GM18870 (cell line): ENCODE results near the gene NSUN6.

Source experiments
- ATAC-seq: cut with Tn5 transposase; IDR thresholded peaks from one replicate; pipeline ENCODE4 v1.9.1; 2021; ENCODE audit warnings: moderate library complexity; ENCODE audit not compliant: unreplicated experiment

The NSUN6 gene

GRCh38 chr10:18651324-18652007 is at the start of gene NSUN6:
NSUN6 (minus strand) TSS chr10:18651587; CDS start chr10:18651203, 384 bp downstream.
- peak; percentile 88 for ATAC-seq

- no peak for ATAC-seq
Observed at GRCh38 chr10:18699849-18700840, 48.8 kb upstream of the NSUN6 start.

- no peak for ATAC-seq
Observed at GRCh38 chr10:18690541-18690940, 39.2 kb upstream of the NSUN6 start.

- no peak for ATAC-seq
Observed at GRCh38 chr10:18689498-18689897, 38.1 kb upstream of the NSUN6 start.

GRCh38 chr10:18687706-18688105 is 36.3 kb upstream of the NSUN6 start:
- ATAC-seq = no peak

GRCh38 chr10:18687195-18687594 is 35.8 kb upstream of the NSUN6 start:
- ATAC-seq = no peak

GRCh38 chr10:18685555-18685954 is 34.2 kb upstream of the NSUN6 start:
- no peak for ATAC-seq

- ATAC-seq = no peak
Observed at GRCh38 chr10:18684953-18685352, 33.6 kb upstream of the NSUN6 start.

- ATAC-seq = no peak
Observed at GRCh38 chr10:18684416-18684815, 33.0 kb upstream of the NSUN6 start.

GRCh38 chr10:18683427-18683826 is 32.0 kb upstream of the NSUN6 start:
- ATAC-seq = no peak

GRCh38 chr10:18681971-18682411 is 30.6 kb upstream of the NSUN6 start:
- no peak for ATAC-seq

GRCh38 chr10:18681366-18681765 is 30.0 kb upstream of the NSUN6 start:
- no peak for ATAC-seq

GRCh38 chr10:18680754-18681153 is 29.4 kb upstream of the NSUN6 start:
- ATAC-seq = no peak

- no peak for ATAC-seq
Observed at GRCh38 chr10:18675086-18675801, 23.9 kb upstream of the NSUN6 start.

- ATAC-seq = no peak
Observed at GRCh38 chr10:18668026-18668425, 16.6 kb upstream of the NSUN6 start.

GRCh38 chr10:18666810-18667209 is 15.4 kb upstream of the NSUN6 start:
- no peak for ATAC-seq

- ATAC-seq = no peak
Observed at GRCh38 chr10:18665815-18666558, 14.6 kb upstream of the NSUN6 start.

GRCh38 chr10:18664841-18665478 is 13.6 kb upstream of the NSUN6 start:
- no peak for ATAC-seq

GRCh38 chr10:18660816-18661431 is 9.5 kb upstream of the NSUN6 start:
- no peak for ATAC-seq
